Right atrium auricular region (tissue), 2 donors: Measurements from ENCODE around the gene GRXCR1. TPM values are rescaled to one million over a fixed set of nuclear protein-coding genes. Genes with fewer than 3 reads are reported as not detected.

Experiments used
- DNase-seq: peaks from one replicate; pipeline ENCODE4 v3.0.0-alpha.2; 2019; ENCODE audit warnings: low spot score
- H3K27ac ChIP-seq, 2 donors: fragments of 200-600 bp; sonication (generic); 1 replicate in 1 of 2; 2 replicates in 1 of 2; pipeline ENCODE4 v1.5.1; 2016 to 2019
- H3K27me3 ChIP-seq, 2 donors: fragments of 200-600 bp; sonication (generic); one replicate each; pipeline versions ENCODE4 v1.5.1 to v1.6.0; 2017 to 2019
- H3K36me3 ChIP-seq: fragments of 200-600 bp; sonication (generic); one replicate; pipeline ENCODE4 v1.5.1; 2016
- H3K4me1 ChIP-seq, 2 donors: fragments of 200-600 bp; sonication (generic); one replicate each; pipeline versions ENCODE4 v1.5.1 to v1.6.0; 2017 to 2019
- H3K4me3 ChIP-seq, 2 donors: fragments of 200-600 bp; sonication (generic); 1 replicate in 1 of 2; 2 replicates in 1 of 2; pipeline ENCODE4 v1.5.1; 2017 to 2019; ENCODE audit warnings: mild to moderate bottlenecking in 1 of 2, moderate library complexity in 1 of 2
- H3K9me3 ChIP-seq, 2 donors: fragments of 200-600 bp; sonication (generic); one replicate each; pipeline ENCODE4 v1.5.1; 2019
- CTCF ChIP-seq, 2 donors: fragments of 200-600 bp; sonication (generic); IDR thresholded peaks; one replicate each; pipeline ENCODE4 v1.5.1; 2019; ENCODE audit warnings: antibody characterized with exemption in 2 of 2
- total RNA-seq, 2 donors: library from RNA; depleted of rRNA; stranded (reverse); fragments of >200 nt; gene quantifications; one replicate each; pipeline ENCODE4 v1.1.0, GENCODE V29; 2016

GRXCR1 gene
- total RNA-seq, result not detected

- H3K36me3 ChIP-seq, result no peaks in the 10 kb centered on the region
- no peaks in the 10 kb centered on the region for H3K4me1 ChIP-seq
- no peak within 1 kb of the TSS for H3K27ac ChIP-seq
- H3K4me3 ChIP-seq, result no peak within 1 kb of the TSS
- no peak for TF ChIP-seq CTCF (IDR thresholded peaks at IDR 0.05)
- H3K27me3 ChIP-seq, result no peaks in the 10 kb centered on the region
- H3K9me3 ChIP-seq, result peaks cover 0 to 6% of the 10 kb centered on the region in 2 donors
- DNase-seq, result no peak
Observed at GRCh38 chr4:42892413-42892812, at the start of gene GRXCR1. Gene GRXCR1 (plus strand): TSS chr4:42892713. CDS start chr4:42893267, 554 bp downstream.

GRCh38 chr4:42843694-42844093 is 48.8 kb upstream of the GRXCR1 start:
- DNase-seq, result no peak
- TF ChIP-seq CTCF (IDR thresholded peaks at IDR 0.05), result no peak
- no peaks in the 10 kb centered on the region for H3K36me3 ChIP-seq
- no peaks in the 10 kb centered on the region for H3K4me1 ChIP-seq
- no peaks in the 10 kb centered on the region for H3K27me3 ChIP-seq
- no peak overlapping the region for H3K4me3 ChIP-seq
- no peak overlapping the region for H3K27ac ChIP-seq
- H3K9me3 ChIP-seq, result no peaks in the 10 kb centered on the region

GRCh38 chr4:42844422-42845070 is 48.0 kb upstream of the GRXCR1 start:
- no peaks in the 10 kb centered on the region for H3K4me1 ChIP-seq
- H3K27me3 ChIP-seq, result no peaks in the 10 kb centered on the region
- H3K27ac ChIP-seq, result no peak overlapping the region
- no peaks in the 10 kb centered on the region for H3K36me3 ChIP-seq
- H3K4me3 ChIP-seq, result no peak overlapping the region
- DNase-seq, result no peak
- H3K9me3 ChIP-seq, result no peaks in the 10 kb centered on the region
- TF ChIP-seq CTCF (IDR thresholded peaks at IDR 0.05), result no peak

GRCh38 chr4:42845586-42845985 is 46.9 kb upstream of the GRXCR1 start:
- no peak for TF ChIP-seq CTCF (IDR thresholded peaks at IDR 0.05)
- Histone ChIP-seq H3K27ac (no peak overlapping the region), H3K4me3 (no peak overlapping the region), H3K27me3 (no peaks in the 10 kb centered on the region), H3K4me1 (no peaks in the 10 kb centered on the region), H3K9me3 (no peaks in the 10 kb centered on the region), H3K36me3 (no peaks in the 10 kb centered on the region)
- no peak for DNase-seq

- Histone ChIP-seq H3K4me1 (no peaks in the 10 kb centered on the region), H3K27me3 (no peaks in the 10 kb centered on the region), H3K36me3 (no peaks in the 10 kb centered on the region), H3K4me3 (no peak overlapping the region), H3K27ac (no peak overlapping the region), H3K9me3 (no peaks in the 10 kb centered on the region)
- no peak for DNase-seq
- TF ChIP-seq CTCF (IDR thresholded peaks at IDR 0.05), result no peak
Observed at GRCh38 chr4:42855779-42856178, 36.7 kb upstream of the GRXCR1 start.
